ENCODE data around the gene ADAMTSL1.

ADAMTSL1 gene

DNA sequence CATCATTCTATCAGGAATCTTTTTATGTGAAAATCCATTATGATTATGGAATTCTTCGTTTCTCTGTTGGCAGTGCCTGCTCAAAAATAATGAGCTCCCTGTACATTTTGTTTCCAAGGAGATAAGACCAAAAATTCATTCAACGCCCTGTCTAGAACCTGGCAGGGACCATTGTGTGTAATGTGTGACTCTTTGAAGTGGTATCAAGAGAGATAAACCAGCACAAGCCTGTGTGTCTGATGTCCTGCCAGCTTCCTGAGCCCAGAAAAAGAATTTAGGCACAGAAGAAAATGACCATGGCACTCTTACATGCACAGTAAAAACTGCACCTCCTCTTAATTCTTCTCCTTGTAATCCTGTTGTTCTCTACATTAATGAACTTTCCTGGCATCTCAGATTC is 381.7 kb downstream of the ADAMTSL1 start:
- no peak for TF ChIP-seq L3MBTL2 (conservative IDR thresholded peaks at IDR 0.05)
- no peak for TF ChIP-seq CTBP1 (IDR thresholded peaks at IDR 0.05; ENCODE audit: borderline replicate concordance)
- TF ChIP-seq FOXM1 (IDR thresholded peaks at IDR 0.05; ENCODE audit: borderline replicate concordance), result no peak
- no peak for TF ChIP-seq TARDBP (IDR thresholded peaks at IDR 0.05)
- TF ChIP-seq ZNF384 (IDR thresholded peaks at IDR 0.05), result no peak
- no peak for TF ChIP-seq FOXK2 (IDR thresholded peaks at IDR 0.05)
- no peak for TF ChIP-seq BHLHE40 (IDR thresholded peaks at IDR 0.05; ENCODE audit: borderline replicate concordance)
- no peak for TF ChIP-seq FOXA1 (IDR thresholded peaks at IDR 0.05)
- no peak for DNase-seq (ENCODE audit: extremely low spot score)
- ChIA-PET CTCF (no interaction called here), POLR2A (no interaction called here)

GRCh38 chr9:18857334-18857733 is 383.4 kb downstream of the ADAMTSL1 start:
- no peak for DNase-seq (ENCODE audit: extremely low spot score)
- POLR2A ChIA-PET, result no interaction called here
- TF ChIP-seq NFRKB (IDR thresholded peaks at IDR 0.05), result no peak
- no peak for TF ChIP-seq TARDBP (IDR thresholded peaks at IDR 0.05)
- TF ChIP-seq ELF4 (IDR thresholded peaks at IDR 0.05), result no peak
- TF ChIP-seq CTBP1 (IDR thresholded peaks at IDR 0.05; ENCODE audit: borderline replicate concordance), result no peak
- TF ChIP-seq, protein P1, sequence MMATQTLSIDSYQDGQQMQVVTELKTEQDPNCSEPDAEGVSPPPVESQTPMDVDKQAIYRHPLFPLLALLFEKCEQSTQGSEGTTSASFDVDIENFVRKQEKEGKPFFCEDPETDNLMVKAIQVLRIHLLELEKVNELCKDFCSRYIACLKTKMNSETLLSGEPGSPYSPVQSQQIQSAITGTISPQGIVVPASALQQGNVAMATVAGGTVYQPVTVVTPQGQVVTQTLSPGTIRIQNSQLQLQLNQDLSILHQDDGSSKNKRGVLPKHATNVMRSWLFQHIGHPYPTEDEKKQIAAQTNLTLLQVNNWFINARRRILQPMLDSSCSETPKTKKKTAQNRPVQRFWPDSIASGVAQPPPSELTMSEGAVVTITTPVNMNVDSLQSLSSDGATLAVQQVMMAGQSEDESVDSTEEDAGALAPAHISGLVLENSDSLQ (IDR thresholded peaks at IDR 0.05), result no peak
- no peak for TF ChIP-seq SP1 (IDR thresholded peaks at IDR 0.05)
- TF ChIP-seq FOXM1 (IDR thresholded peaks at IDR 0.05; ENCODE audit: borderline replicate concordance), result no peak
- TF ChIP-seq FOXA1 (IDR thresholded peaks at IDR 0.05), result no peak
- no peak for TF ChIP-seq L3MBTL2 (conservative IDR thresholded peaks at IDR 0.05)
- no peak for TF ChIP-seq HDGF (IDR thresholded peaks at IDR 0.05; ENCODE audit: borderline replicate concordance)
- TF ChIP-seq SUZ12 (IDR thresholded peaks at IDR 0.05), result no peak

DNA sequence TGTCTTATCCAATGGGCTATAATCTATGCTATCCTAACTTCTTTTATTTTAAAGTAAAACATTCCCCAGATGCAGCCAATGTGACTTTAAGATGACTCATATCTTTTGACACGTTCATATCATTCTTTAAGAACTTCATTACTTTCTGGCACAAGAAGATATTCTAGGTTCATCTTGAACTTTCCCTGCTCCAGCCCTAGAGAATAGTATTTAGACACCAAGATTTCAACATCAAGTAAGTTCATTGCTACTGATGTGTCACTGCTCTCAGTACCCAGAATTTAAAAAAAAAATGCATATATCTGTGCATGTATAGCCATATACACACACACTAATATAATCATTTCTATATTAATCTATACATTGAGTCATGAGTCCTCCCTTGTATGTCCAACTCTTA is 383.8 kb downstream of the ADAMTSL1 start:
- DNase-seq (ENCODE audit: extremely low spot score), result no peak
- POLR2A ChIA-PET, result no interaction called here
- TF ChIP-seq SP1 (IDR thresholded peaks at IDR 0.05) (no peak), HDGF (IDR thresholded peaks at IDR 0.05; ENCODE audit: borderline replicate concordance) (no peak), SUZ12 (IDR thresholded peaks at IDR 0.05) (no peak), ARNT (IDR thresholded peaks at IDR 0.05) (no peak), LEF1 (IDR thresholded peaks at IDR 0.05; ENCODE audit: borderline replicate concordance) (no peak), ELF4 (IDR thresholded peaks at IDR 0.05) (no peak)
- CTCF ChIA-PET, result no interaction called here

More at GRCh38 chr9:18857334-18857733, 383.4 kb downstream of the ADAMTSL1 start:
- CTCF ChIA-PET, result no interaction called here

DNA sequence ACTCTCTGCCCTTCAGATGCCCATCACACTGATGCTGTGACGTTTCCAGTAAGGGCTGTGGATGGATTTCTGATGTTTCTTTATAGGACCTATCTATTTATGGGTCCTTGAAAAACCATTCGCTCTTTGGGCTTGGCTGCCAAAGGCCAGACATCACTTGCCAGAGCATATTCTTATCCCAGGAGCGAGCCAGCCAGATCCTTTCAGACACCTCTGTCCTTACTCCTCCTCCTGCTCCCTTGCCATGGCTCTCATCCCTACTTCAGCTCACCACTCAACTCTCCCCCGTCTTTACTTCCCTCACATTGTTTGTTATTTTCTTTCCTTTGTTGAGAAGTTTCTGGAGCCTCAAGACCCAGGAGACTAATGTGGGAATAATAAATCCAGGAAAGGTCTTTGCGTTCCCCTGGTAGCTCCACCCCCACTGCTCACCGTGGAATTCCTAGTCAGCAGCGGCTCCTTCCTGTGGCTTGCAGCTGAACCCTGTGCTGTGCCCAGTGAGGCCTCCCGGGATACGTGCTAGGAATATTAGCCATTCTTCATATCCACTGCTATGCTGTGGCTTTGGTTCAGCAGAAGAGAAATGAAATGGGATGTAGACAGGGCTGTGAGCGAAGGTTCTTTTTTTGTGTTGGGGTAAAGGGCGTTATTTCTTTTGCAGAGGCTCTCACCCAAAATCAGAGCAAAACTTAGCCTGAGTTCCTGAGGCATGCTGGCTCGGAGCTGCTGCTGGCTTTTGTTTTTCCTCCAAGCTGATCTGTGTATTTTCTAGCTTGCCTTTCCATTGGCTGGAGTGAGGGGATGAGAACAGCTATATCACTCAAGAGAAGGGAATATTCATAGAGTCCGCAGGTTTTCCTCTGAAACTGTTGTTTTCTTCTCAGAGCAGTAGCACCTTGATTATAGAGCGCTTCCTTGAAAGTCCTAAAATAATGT is 387.9 kb downstream of the ADAMTSL1 start:
- CTCF ChIA-PET, result no interaction called here
- no peak for DNase-seq (ENCODE audit: extremely low spot score)
- no peak for TF ChIP-seq TARDBP (IDR thresholded peaks at IDR 0.05)
- no peak for TF ChIP-seq FOXA1 (IDR thresholded peaks at IDR 0.05)
- no peak for TF ChIP-seq BHLHE40 (IDR thresholded peaks at IDR 0.05; ENCODE audit: borderline replicate concordance)
- TF ChIP-seq LEF1 (IDR thresholded peaks at IDR 0.05; ENCODE audit: borderline replicate concordance), result no peak
- TF ChIP-seq ZNF384 (IDR thresholded peaks at IDR 0.05), result no peak
- TF ChIP-seq FOXK2 (IDR thresholded peaks at IDR 0.05), result no peak
- no peak for TF ChIP-seq SP1 (IDR thresholded peaks at IDR 0.05)
- no peak for TF ChIP-seq ARNT (IDR thresholded peaks at IDR 0.05)
- no peak for TF ChIP-seq ELF4 (IDR thresholded peaks at IDR 0.05)
- TF ChIP-seq L3MBTL2 (conservative IDR thresholded peaks at IDR 0.05), result no peak
- no peak for TF ChIP-seq SUZ12 (IDR thresholded peaks at IDR 0.05)
- POLR2A ChIA-PET, result no interaction called here

GRCh38 chr9:18863791-18864190 is 389.8 kb downstream of the ADAMTSL1 start:
- CTCF ChIA-PET, result interaction anchor here (0.6 kb wide), 1 partner anchor 8 kb away, joined by 3 read pairs; no protein-coding TSS in a partner anchor
- DNase-seq (ENCODE audit: extremely low spot score), result no peak

GRCh38 chr9:18864516-18864915 is 390.6 kb downstream of the ADAMTSL1 start:
- TF ChIP-seq ELF4 (IDR thresholded peaks at IDR 0.05) (no peak), ARNT (IDR thresholded peaks at IDR 0.05) (no peak), FOXA1 (IDR thresholded peaks at IDR 0.05) (no peak), ZNF384 (IDR thresholded peaks at IDR 0.05) (no peak), TARDBP (IDR thresholded peaks at IDR 0.05) (no peak), L3MBTL2 (conservative IDR thresholded peaks at IDR 0.05) (no peak), FOXM1 (IDR thresholded peaks at IDR 0.05; ENCODE audit: borderline replicate concordance) (no peak), LEF1 (IDR thresholded peaks at IDR 0.05; ENCODE audit: borderline replicate concordance) (no peak), CTBP1 (IDR thresholded peaks at IDR 0.05; ENCODE audit: borderline replicate concordance) (no peak), SUZ12 (IDR thresholded peaks at IDR 0.05) (no peak), NFRKB (IDR thresholded peaks at IDR 0.05) (no peak), SP1 (IDR thresholded peaks at IDR 0.05) (no peak), BHLHE40 (IDR thresholded peaks at IDR 0.05; ENCODE audit: borderline replicate concordance) (no peak), FOXK2 (IDR thresholded peaks at IDR 0.05) (no peak), HDGF (IDR thresholded peaks at IDR 0.05; ENCODE audit: borderline replicate concordance) (no peak)
- TF ChIP-seq, protein P1 (IDR thresholded peaks at IDR 0.05), result no peak
- ChIA-PET CTCF (no interaction called here), POLR2A (no interaction called here)
- no peak for DNase-seq (ENCODE audit: extremely low spot score)

More at GRCh38 chr9:18863791-18864190, 389.8 kb downstream of the ADAMTSL1 start:
- POLR2A ChIA-PET, result no interaction called here
- TF ChIP-seq FOXM1 (IDR thresholded peaks at IDR 0.05; ENCODE audit: borderline replicate concordance), result no peak
- TF ChIP-seq SUZ12 (IDR thresholded peaks at IDR 0.05), result no peak
- no peak for TF ChIP-seq FOXA1 (IDR thresholded peaks at IDR 0.05)
- TF ChIP-seq L3MBTL2 (conservative IDR thresholded peaks at IDR 0.05), result no peak
- no peak for TF ChIP-seq LEF1 (IDR thresholded peaks at IDR 0.05; ENCODE audit: borderline replicate concordance)
- no peak for TF ChIP-seq SP1 (IDR thresholded peaks at IDR 0.05)
- no peak for TF ChIP-seq ZNF384 (IDR thresholded peaks at IDR 0.05)
- TF ChIP-seq TARDBP (IDR thresholded peaks at IDR 0.05), result no peak
- no peak for TF ChIP-seq ARNT (IDR thresholded peaks at IDR 0.05)
- TF ChIP-seq HDGF (IDR thresholded peaks at IDR 0.05; ENCODE audit: borderline replicate concordance), result no peak
- TF ChIP-seq NFRKB (IDR thresholded peaks at IDR 0.05), result no peak
- TF ChIP-seq ELF4 (IDR thresholded peaks at IDR 0.05), result no peak

Measured in HEK293T (cell line).